GM10266 (cell line): ENCODE results near the gene NCK2.

Experiments
- DNase-seq: peaks from one replicate; pipeline ENCODE4 v3.0.0; 2012; ENCODE audit errors: extremely low spot score
- TF ChIP-seq, protein P1 (sequence below): IDR thresholded peaks from 2 replicates; pipeline ENCODE4 v1.5.1; 2012; ENCODE audit warnings: mild to moderate bottlenecking, low read depth; ENCODE audit not compliant: control insufficient read depth, insufficient read depth; ENCODE audit errors: missing control alignments

Gene NCK2

DNA sequence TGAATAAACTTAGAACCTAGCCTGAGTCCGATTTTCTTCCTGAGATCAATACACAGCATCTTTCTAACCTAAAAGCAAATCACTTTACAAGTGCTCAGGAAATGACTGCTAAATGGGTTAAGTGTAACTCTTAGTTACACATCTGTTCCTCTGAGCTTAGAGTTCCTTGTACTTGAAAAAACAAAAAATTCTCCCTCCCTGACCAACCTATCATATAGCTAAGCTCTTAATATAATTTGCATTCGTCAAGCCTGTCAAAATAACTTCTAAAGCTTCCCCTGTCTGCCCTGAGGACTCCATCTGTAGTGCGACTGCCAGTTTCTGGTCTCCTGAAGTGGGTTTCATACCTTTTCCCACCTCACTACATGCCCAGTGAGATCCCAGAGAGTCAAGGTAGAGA, 190.4 kb downstream of the NCK2 start:
- TF ChIP-seq, protein P1, sequence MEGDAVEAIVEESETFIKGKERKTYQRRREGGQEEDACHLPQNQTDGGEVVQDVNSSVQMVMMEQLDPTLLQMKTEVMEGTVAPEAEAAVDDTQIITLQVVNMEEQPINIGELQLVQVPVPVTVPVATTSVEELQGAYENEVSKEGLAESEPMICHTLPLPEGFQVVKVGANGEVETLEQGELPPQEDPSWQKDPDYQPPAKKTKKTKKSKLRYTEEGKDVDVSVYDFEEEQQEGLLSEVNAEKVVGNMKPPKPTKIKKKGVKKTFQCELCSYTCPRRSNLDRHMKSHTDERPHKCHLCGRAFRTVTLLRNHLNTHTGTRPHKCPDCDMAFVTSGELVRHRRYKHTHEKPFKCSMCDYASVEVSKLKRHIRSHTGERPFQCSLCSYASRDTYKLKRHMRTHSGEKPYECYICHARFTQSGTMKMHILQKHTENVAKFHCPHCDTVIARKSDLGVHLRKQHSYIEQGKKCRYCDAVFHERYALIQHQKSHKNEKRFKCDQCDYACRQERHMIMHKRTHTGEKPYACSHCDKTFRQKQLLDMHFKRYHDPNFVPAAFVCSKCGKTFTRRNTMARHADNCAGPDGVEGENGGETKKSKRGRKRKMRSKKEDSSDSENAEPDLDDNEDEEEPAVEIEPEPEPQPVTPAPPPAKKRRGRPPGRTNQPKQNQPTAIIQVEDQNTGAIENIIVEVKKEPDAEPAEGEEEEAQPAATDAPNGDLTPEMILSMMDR = no peak
- no peak for DNase-seq

DNA sequence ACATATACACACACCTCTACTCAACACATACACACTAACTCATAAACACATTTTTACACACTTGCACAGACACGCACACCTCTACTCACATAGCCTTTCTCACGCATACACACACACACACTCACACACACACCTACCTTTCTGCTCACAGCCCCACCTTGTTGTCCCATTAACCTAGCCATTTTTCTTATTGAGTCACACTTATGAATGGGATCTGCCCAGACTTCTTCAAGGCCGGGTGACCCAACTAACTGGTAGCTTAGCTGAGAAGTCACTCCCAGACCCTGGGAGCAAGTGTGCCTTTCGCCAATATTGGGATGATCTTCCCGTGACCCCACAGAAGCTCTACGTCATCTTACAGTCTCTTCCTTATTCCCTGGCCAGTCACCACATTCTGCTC, 192.2 kb downstream of the NCK2 start:
- DNase-seq = no peak
- TF ChIP-seq, protein P1 = no peak

DNA sequence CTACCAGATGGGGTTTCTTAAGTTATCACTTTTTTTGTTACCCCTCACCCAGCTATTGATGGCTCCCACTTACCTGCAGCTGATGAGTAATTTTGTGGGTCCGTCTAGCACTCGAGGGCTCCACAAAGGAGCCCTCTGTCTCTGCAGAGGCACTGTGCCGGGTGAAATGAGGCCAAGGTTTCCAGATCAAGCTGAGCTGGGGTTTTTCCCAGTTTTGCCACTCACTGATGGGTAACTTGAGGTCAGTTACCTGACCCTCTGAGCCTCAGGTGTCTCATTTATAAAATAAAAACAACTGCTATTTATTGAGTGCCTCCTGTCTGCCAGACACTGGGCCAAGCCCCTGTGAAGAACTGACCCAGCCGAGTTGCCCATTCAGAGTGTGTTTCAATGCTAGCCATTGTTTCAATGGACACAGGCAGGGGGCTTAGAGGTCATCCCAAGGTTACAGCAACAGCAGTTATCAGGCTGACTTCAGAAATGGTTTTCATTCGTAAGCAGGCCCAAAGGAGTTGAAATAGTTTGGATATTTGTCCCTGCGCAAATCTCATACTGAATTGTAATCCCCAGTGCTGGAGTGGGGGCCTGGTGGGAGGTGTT, 192.9 kb downstream of the NCK2 start:
- TF ChIP-seq, protein P1 = no peak
- no peak for DNase-seq
